HG02763 (cell line): ENCODE data around the gene VPREB3.

ENCODE experiments used
- ATAC-seq: cut with Tn5 transposase; IDR thresholded peaks from one replicate; pipeline ENCODE4 v1.9.1; 2021; ENCODE audit warnings: mild to moderate bottlenecking, moderate library complexity; ENCODE audit not compliant: unreplicated experiment

The VPREB3 gene

GRCh38 chr22:23767673-23768548 lies 13.7 kb upstream of the VPREB3 start, which contains the start of gene CHCHD10:
CHCHD10 (minus strand) TSS chr22:23767972; CDS start chr22:23767874, 98 bp downstream.
- no peak for ATAC-seq

GRCh38 chr22:23767303-23767672 lies 13.1 kb upstream of the VPREB3 start:
- ATAC-seq = no peak

GRCh38 chr22:23764899-23765881 lies 11.0 kb upstream of the VPREB3 start:
- ATAC-seq = no peak

- no peak for ATAC-seq
Observed at GRCh38 chr22:23763954-23764353, 9.7 kb upstream of the VPREB3 start.

GRCh38 chr22:23763579-23763945 lies 9.3 kb upstream of the VPREB3 start:
- ATAC-seq = no peak

- ATAC-seq = no peak
Observed at GRCh38 chr22:23762842-23763578, 8.8 kb upstream of the VPREB3 start, which contains the start of gene C22orf15. C22orf15 (plus strand) TSS chr22:23762990; CDS start chr22:23763307, 317 bp downstream.

- ATAC-seq = no peak
Observed at GRCh38 chr22:23760056-23760455, 5.8 kb upstream of the VPREB3 start.

- ATAC-seq = no peak
Observed at GRCh38 chr22:23759566-23759965, 5.3 kb upstream of the VPREB3 start.

GRCh38 chr22:23756891-23757290 lies 2.7 kb upstream of the VPREB3 start:
- ATAC-seq = no peak

- no peak for ATAC-seq
Observed at GRCh38 chr22:23755711-23756110, 1.5 kb upstream of the VPREB3 start.

GRCh38 chr22:23754980-23755636 lies 883 bp upstream of the VPREB3 start:
- ATAC-seq = no peak

GRCh38 chr22:23753385-23753784 lies 840 bp downstream of the VPREB3 start:
- ATAC-seq = no peak

GRCh38 chr22:23752750-23753149 lies 1.5 kb downstream of the VPREB3 start:
- no peak for ATAC-seq

- ATAC-seq = no peak
Observed at GRCh38 chr22:23752090-23752691, 2.0 kb downstream of the VPREB3 start.

- ATAC-seq = peak; percentile 8
Observed at GRCh38 chr22:23751441-23751996, 2.7 kb downstream of the VPREB3 start.

GRCh38 chr22:23750714-23751440 lies 3.3 kb downstream of the VPREB3 start, which contains the start of gene ZNF70:
ZNF70 (minus strand) TSS chr22:23751112; CDS start chr22:23745140, 5,972 bp downstream.
- peak; percentile 78 for ATAC-seq

- no peak for ATAC-seq
Observed at GRCh38 chr22:23750367-23750713, 3.9 kb downstream of the VPREB3 start.

GRCh38 chr22:23749841-23750301 lies 4.4 kb downstream of the VPREB3 start:
- no peak for ATAC-seq

GRCh38 chr22:23745791-23746190 lies 8.4 kb downstream of the VPREB3 start:
- no peak for ATAC-seq
